Upper lobe of left lung (tissue), 6 donors: ENCODE measurements around the gene EAPP. TPM values are rescaled to one million over a fixed set of nuclear protein-coding genes. Genes with fewer than 3 reads are reported as not detected.
"Not testable (repeated sequence)": the region's sequence is repeated elsewhere in the genome, so short reads cannot be mapped to it uniquely, and the experiment has no call there.

Experiments
- ATAC-seq, 2 donors: fragments of 200-7000 bp; cut with Tn5 transposase; one replicate each; pipeline ENCODE4 v1.9.1; 2022; ENCODE audit warnings: mild to moderate bottlenecking in 2 of 2, moderate library complexity in 2 of 2; ENCODE audit not compliant: low FRiP score in 2 of 2
- DNase-seq, 2 donors: peaks; one replicate each; pipeline ENCODE4 v3.0.0-alpha.2; 2019 to 2020
- H3K27ac ChIP-seq, 4 donors: fragments of 200-600 bp; sonication (generic); one replicate each; pipeline ENCODE4 v1.5.1; 2016 to 2019
- H3K27me3 ChIP-seq, 4 donors: fragments of 200-600 bp; sonication (generic); one replicate each; pipeline ENCODE4 v1.5.1; 2017 to 2019
- H3K36me3 ChIP-seq, 4 donors: fragments of 200-600 bp; sonication (generic); one replicate each; pipeline ENCODE4 v1.5.1; 2016 to 2019
- H3K4me1 ChIP-seq, 4 donors: fragments of 200-600 bp; sonication (generic); one replicate each; pipeline ENCODE4 v1.5.1; 2018 to 2019
- H3K4me3 ChIP-seq, 4 donors: fragments of 200-600 bp; sonication (generic); one replicate each; pipeline ENCODE4 v1.5.1; 2017 to 2019; ENCODE audit warnings: mild to moderate bottlenecking in 2 of 4, moderate library complexity in 1 of 4
- H3K9me3 ChIP-seq, 4 donors: fragments of 200-600 bp; sonication (generic); one replicate each; pipeline ENCODE4 v1.5.1; 2018 to 2019
- CTCF ChIP-seq, 6 experiments: fragments of 450-650 bp in 4 of 6; fragments of 200-600 bp in 2 of 6; sonication (generic) in 2 of 6; IDR thresholded peaks; one replicate each; pipeline ENCODE4 v1.5.1; 2016 to 2019; ENCODE audit warnings: antibody characterized with exemption in 6 of 6
- EP300 ChIP-seq, 4 donors: sonication (generic); formaldehyde crosslinking; IDR thresholded peaks; one replicate each; pipeline ENCODE4 v1.5.1; 2017; ENCODE audit warnings: antibody characterized with exemption in 4 of 4, control low read depth in 2 of 4
- POLR2A ChIP-seq, 4 donors: fragments of 450-650 bp; IDR thresholded peaks; one replicate each; pipeline ENCODE4 v1.5.1; 2016 to 2017; ENCODE audit warnings: antibody characterized with exemption in 4 of 4, mild to moderate bottlenecking in 2 of 4
- POLR2AphosphoS5 ChIP-seq, 2 donors: sonication (generic); formaldehyde crosslinking; IDR thresholded peaks; one replicate each; pipeline ENCODE4 v1.5.1; 2017; ENCODE audit warnings: antibody characterized with exemption in 2 of 2
- WGBS, 2 donors: methylation state at CpG; one replicate each; pipeline ENCODE4 v1.1.5; 2017 to 2018; 5-methylcytosine and 5-hydroxymethylcytosine counted together
- total RNA-seq, 6 donors: library from RNA; depleted of rRNA in 4 of 6; stranded (reverse); fragments of >200 nt in 4 of 6; gene quantifications; one replicate each; pipeline versions ENCODE4 v1.1.0 to v1.2.1, GENCODE V29; 2016 to 2021
- donor health status: DM: no; HTN: no; CAD: no; lungs with moderate emphysema.
- donor health status: DM: no; HTN: yes; CAD: no; lungs with severe emphysema.

Gene EAPP
- total RNA-seq, 6 donors from 2014 or later: 12.5 to 30.6 (median 27.6) TPM

GRCh38 chr14:34554540-34555250 is 15.2 kb upstream of the EAPP start:
- TF ChIP-seq CTCF (IDR thresholded peaks at IDR 0.05) (no peak), POLR2AphosphoS5 (IDR thresholded peaks at IDR 0.05) (no peak), POLR2A (IDR thresholded peaks at IDR 0.05) (no peak), EP300 (IDR thresholded peaks at IDR 0.05) (no peak)
- WGBS, 2 donors: 56 to 71% methylated on average over 9 of the region's 9 CpGs
- H3K36me3 ChIP-seq: no peaks in the 10 kb centered on the region
- DNase-seq (no peak), ATAC-seq (no peak)
- H3K27me3 ChIP-seq: no peaks in the 10 kb centered on the region
- peaks cover 4 to 11% (median 9%) of the 10 kb centered on the region in 4 donors for H3K4me1 ChIP-seq
- no peaks in the 10 kb centered on the region for H3K9me3 ChIP-seq
- H3K27ac ChIP-seq: peak overlapping the region; percentile 30 to 70 (median 50)
- peak overlapping the region in 1 of 4 donors; percentile 3 for H3K4me3 ChIP-seq

- not testable (repeated sequence) for ATAC-seq, H3K27me3 ChIP-seq, H3K27ac ChIP-seq, H3K4me3 ChIP-seq, H3K9me3 ChIP-seq, H3K36me3 ChIP-seq, H3K4me1 ChIP-seq
- WGBS, 2 donors: 93 to 95% methylated on average over 19 of the region's 19 CpGs
- DNase-seq: peak in 1 of 2 donors; percentile 46
These were observed 9.9 kb upstream of the EAPP start for GRCh38 chr14:34549276-34549966.

- no peaks in the 10 kb centered on the region for H3K36me3 ChIP-seq
- no peak overlapping the region for H3K4me3 ChIP-seq
- no peak for TF ChIP-seq EP300 (IDR thresholded peaks at IDR 0.05)
- no peak for TF ChIP-seq CTCF (IDR thresholded peaks at IDR 0.05)
- no peak for TF ChIP-seq POLR2AphosphoS5 (IDR thresholded peaks at IDR 0.05)
- TF ChIP-seq POLR2A (IDR thresholded peaks at IDR 0.05): no peak
- H3K4me1 ChIP-seq: no peaks in the 10 kb centered on the region
- no peaks in the 10 kb centered on the region for H3K9me3 ChIP-seq
- H3K27ac ChIP-seq: peak overlapping the region in 1 of 4 donors; percentile 44
- ATAC-seq (no peak), DNase-seq (no peak)
- H3K27me3 ChIP-seq: no peaks in the 10 kb centered on the region
- 85 to 90% methylated on average over 14 of the region's 14 CpGs for WGBS, 2 donors
These were observed 9.0 kb upstream of the EAPP start for GRCh38 chr14:34548472-34548981.

DNA sequence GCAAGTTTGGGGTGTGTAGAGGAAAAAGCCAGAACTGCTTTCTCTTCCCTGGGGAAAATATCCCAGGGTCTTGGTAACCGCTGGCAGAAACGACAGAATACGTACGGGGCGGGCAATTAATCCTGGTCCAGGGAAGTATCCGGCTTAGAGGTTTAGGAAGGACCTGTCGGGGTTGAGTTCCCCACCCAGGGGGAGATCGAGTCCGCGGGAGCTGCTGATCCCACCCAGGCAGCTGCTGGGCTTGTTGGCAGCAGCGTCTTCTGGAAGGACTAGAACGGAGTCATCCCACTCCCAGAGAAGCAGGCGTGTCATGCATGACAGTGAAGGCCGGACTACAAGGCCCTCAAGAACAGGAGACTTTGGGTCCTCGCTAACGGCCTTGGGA is 7.6 kb upstream of the EAPP start:
- not testable (repeated sequence) for H3K27me3 ChIP-seq, ATAC-seq, DNase-seq, H3K9me3 ChIP-seq, H3K27ac ChIP-seq, H3K4me3 ChIP-seq, H3K4me1 ChIP-seq, H3K36me3 ChIP-seq
- no CpG with 5 or more reads among the region's 16 CpGs for WGBS, 2 donors

DNA sequence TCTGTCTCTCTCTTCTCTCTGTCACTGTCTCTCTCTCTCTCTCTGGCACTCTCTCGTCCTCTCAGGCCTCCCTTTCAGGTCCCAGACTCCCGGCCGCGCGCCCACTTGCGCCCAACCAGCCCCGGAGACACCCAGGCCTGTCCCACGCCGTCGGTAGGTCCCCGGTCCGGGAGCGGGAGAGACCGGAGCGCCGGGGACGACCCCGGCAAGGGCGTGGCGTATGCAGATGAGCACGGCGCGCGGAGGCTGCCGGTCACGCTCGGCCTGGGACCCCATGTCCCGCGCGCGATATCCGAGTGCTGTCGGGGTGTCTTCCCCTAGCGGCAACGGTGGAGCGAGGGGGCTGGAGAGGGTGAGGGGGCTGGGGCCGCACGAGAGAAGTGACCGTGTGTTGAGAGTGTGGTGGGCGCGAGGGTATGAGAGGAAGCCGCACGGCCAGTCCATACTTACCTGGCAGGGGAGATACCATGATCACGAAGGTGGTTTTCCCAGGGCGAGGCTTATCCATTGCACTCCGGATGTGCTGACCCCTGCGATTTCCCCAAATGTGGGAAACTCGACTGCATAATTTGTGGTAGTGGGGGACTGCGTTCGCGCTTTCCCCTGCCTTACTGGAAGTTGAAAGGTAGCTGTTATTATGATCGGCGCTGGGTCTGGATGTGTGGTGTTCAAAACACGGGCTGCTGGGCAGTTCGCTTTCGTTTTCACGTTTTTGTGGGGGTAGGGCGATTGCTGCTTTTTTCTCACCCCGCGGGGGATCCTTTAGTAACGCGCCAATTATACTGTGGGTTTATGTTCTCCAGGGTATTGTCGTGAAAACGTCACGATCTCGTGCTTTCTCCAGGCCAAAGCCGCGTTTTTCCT is 7.0 kb upstream of the EAPP start:
- H3K27me3 ChIP-seq, H3K9me3 ChIP-seq, H3K4me1 ChIP-seq, H3K27ac ChIP-seq, H3K36me3 ChIP-seq, H3K4me3 ChIP-seq, DNase-seq: not testable (repeated sequence)
- WGBS, 2 donors: no CpG with 5 or more reads among the region's 68 CpGs
- ATAC-seq: peak; percentile 94 to 95

DNA sequence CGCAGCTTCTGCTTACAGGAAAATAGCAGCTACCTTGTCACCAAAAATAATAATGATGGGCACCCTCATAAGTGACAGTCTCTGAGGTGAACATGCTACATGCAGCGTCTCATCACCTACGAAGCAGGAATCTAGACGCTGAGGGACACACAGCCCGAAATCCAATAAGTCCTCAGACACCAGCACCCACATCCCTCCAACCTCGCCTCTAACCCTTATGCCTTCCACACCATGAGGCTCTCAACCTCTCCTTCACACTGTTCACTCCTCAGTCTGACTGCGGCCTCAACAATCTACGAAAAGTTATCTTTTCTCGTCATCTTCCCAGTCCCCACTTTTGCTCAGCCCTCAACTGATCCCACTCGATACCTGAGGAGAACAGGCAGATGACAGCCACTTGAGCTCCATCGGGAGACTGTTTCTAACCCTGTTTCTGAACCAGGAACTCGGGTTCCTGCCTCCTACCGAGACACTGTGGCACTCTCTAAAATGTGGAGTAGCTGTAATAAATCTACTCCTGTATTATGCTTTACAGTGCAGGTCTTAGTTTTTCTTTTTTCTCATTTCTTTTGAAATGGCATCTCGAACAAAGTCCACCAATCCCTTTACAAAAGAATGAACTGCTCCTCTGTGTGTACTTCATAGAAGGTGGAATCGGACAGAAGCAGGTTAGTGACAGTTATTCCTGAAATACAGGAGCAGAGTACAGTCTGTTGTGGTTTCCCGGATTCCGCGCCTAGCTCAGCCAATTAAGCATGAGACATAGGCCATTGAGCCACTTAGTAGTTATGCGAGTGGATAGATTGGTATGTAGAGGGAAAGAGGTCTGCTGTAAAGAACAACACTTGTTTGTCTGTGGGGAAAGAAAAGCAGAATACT is 919 bp upstream of the EAPP start:
- peak overlapping the region; percentile 92 to 99 (median 98) for H3K27ac ChIP-seq
- WGBS, 2 donors: 89 to 91% methylated on average over 13 to 15 of the region's 19 CpGs
- ATAC-seq: not testable (repeated sequence)

More for the DNA sequence above, 919 bp upstream of the EAPP start:
- DNase-seq, H3K9me3 ChIP-seq, H3K27me3 ChIP-seq: not testable (repeated sequence)
- H3K4me3 ChIP-seq: peak overlapping the region in 3 of 4 donors; percentile 69 to 94 (median 76)
- peaks cover 16 to 24% (median 17%) of the 10 kb centered on the region in 4 donors for H3K4me1 ChIP-seq
- peaks cover 3 to 18% (median 6%) of the 10 kb centered on the region in 4 donors for H3K36me3 ChIP-seq
